DMS153 (cell line): Measurements from ENCODE around the gene MAD1L1.

Experiments
- DNase-seq: peaks from one replicate; lab custom pipeline; 2025; lab: John Stamatoyannopoulos, UW

MAD1L1 gene

DNA sequence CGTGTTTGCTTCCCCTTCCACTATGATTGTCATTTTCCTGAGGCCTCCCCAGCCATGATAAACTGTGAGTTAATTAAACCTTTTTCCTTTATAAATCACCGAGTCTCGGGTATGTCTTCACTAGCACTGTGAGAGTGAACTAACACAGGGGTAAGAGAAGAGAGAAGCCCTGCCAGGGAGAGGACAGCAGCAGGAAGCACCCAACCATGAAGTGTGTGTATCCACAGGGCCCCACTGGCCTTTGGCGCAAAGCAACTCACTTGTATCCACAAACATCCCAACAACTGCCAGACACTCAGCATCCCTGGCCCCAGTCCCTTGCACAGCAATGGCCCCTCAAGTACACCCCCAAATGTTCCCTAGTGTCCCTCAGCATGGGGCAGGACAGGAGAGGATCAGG, 115.1 kb downstream of the MAD1L1 start:
- DNase-seq: no peak

DNA sequence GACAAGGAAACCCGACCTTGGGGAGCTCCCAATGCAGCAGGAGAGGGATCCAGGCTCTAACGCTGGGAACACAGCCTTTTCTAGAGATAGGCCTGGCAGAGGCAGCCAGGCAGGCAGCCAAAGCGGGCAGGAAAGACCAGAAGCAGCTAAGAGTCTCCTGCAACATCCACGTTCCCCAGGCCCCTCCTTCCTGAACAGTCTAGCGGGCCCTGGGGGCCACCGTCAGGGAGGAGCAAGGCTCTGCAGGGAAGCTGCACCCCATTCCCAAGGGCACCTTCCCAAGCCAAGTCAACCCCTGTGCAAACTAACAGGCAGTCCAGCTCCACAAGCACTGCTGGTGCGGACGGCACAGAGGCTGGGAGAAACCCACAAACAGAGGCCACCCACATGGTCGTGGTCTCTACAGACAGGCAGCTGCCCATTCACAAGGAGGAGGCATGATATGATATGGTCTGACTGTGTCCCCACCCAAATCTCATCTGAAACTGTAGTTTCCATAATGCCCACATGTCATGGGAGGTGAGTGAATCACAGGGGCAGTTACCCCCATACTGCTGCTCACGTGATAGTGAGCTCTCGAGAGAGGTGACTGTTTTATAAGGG, 115.7 kb downstream of the MAD1L1 start:
- no peak for DNase-seq

DNA sequence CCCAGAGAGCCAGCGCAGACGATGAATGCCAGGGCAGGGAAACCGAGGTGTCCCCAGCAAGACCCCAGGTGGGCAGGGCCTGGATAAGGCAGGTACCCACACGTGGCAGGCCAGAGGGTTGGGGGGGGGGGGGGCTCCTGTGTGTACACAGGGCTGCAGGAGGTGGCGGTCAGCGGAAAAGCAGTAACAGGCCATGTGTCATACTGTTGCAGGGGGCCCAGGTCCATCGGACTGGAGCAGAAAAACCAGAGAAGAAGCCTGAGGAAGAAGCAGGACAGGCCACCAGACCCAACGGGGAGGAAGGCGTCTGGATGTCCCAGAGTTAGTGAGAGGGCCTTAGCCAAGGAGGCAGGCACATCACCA, 116.3 kb downstream of the MAD1L1 start:
- DNase-seq: no peak

DNA sequence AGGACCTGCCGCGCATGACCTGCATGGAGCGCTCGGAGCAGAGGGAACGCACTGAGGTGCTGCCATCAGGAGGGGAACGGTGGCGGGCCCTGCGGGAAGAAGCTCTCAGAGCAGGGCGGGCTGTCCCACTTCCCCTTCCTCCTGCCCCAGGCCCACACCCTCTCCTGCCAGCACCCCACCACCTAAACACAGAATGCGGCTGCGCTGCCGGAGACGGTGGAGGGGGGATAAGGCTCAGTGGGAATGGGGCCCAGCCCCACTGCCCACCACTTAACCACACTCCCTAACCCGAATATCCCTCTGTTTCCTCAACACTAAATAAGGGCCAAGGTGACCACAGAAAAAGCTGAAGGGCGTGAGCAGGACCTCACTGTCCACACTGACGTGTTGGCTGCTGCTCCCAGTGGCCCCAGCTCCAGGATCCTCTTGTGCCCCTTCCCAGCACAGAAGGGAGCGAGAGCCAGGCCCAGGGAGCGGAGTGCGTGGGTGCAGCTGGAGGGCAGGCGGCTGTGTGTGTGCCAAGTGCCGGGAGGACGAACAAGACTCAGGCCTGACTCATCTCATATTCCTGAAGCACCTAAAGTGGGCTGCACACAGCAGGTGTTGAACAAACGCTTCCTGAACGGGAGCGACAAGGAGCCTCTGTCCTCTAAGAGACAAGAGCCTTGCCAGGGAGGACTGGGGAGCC, 116.8 kb downstream of the MAD1L1 start:
- DNase-seq: no peak

DNA sequence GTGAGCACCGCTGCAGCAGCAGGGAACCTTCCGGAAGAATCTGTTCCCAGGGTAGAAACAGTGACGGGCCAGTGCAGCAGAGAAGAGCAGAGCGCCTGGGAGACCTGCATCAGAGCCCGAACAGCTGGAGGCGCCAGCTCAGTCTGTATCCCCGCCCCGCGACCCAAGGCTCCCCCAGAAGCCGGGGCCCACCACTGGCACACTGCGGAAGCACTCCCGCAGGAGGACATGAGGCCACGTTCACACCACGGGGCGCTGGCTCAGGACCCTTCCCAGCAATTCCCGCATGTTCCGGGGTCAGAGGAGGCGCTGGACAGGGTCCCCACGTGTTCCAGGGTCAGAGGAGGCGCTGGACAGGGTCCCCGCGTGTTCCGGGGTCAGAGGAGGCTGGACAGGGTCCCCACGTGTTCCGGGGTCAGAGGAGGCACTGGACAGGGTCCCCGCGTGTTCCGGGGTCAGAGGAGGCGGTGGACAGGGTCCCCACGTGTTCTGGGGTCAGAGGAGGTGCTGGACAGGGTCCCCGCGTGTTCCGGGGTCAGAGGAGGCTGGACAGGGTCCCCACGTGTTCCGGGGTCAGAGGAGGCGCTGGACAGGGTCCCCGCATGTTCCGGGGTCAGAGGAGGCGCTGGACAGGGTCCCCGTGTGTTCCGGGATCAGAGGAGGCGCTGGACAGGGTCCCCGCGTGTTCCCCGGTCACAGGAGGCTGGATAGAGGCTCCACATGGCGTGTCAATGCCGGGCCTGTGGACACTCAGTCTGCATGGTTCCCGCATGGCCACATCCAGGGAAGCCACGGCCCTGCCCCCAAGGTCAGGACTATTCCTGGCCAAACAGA, 117.6 kb downstream of the MAD1L1 start:
- DNase-seq: no peak

DNA sequence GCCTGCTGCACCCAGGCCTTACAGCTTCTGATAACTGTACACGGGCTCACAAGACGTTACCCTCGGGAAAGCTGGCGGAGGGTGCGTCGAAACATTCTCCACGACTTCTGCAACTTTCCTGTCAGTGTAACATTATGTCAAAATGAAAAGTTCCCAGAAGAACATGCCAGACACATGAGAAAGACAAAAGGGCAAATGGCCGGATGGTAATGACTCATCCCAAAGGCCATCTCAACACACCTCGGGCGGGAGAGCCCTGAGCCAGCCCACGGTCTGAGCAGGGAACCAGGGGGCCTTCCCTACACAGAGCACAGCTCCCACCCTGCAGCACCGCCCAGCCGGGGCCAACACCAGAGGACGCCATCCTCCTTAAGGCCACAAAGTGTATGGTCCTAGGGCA, 118.7 kb downstream of the MAD1L1 start:
- no peak for DNase-seq

DNA sequence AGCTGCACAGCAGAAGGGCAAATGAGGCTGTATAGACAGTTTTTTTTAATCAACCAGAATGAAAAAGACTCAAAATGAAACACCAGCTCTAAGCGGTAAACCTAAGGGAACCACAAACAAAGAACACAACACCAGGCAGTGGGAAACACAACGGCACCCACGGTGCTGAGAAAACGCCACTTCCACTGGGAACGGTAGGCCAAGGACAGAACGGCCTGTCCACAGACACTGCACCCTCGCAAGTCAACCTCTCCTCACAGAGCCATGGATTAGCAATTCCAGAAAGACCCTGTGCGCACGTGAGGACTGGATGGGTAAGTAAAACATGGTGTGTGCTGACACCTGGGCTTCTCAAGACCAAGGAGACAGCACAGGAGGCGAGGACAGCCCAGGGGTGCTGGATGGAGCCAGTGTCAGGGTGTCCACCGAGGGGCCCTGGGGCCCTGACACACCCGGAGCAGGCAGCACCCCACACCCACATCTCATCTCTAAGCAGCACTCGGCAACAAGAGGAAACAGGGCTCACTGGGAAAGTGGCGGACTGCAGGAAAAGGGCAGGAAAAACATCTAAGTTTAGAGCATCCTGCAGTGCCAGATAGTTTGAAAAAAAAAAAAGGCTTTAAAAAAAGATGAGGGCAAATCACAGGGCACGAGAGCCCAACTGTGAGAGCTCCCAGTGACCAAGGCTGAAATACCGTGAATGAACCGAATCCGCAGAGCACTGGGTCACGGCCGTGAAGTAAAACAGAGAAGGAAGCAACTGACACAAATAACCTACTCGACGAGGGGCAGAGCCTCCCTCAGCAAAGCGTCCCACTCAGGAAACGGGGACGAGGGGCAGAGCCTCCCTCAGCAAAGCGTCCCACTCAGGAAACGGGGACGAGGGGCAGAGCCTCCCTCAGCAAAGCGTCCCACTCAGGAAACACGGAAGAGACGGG, 120.2 kb downstream of the MAD1L1 start:
- no peak for DNase-seq

DNA sequence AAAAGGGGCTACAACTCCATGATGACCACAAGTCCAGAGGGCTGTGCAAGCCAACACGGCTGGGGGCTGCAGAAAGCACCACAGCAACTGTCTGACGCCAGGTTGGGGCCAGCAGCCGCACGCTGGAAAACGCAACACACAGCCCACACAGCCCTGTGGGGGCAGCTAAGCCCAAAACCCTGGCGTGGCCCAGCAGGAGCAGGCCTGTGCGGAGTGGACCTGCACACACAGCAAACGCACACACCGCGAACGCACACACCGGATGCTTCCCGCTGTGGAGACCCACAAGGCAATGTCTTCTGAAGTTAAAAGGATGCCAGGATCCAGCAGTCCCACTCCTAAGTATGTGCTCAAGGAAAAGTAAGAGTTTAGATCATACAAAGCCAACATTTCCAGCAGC, 121.2 kb downstream of the MAD1L1 start:
- DNase-seq: no peak

DNA sequence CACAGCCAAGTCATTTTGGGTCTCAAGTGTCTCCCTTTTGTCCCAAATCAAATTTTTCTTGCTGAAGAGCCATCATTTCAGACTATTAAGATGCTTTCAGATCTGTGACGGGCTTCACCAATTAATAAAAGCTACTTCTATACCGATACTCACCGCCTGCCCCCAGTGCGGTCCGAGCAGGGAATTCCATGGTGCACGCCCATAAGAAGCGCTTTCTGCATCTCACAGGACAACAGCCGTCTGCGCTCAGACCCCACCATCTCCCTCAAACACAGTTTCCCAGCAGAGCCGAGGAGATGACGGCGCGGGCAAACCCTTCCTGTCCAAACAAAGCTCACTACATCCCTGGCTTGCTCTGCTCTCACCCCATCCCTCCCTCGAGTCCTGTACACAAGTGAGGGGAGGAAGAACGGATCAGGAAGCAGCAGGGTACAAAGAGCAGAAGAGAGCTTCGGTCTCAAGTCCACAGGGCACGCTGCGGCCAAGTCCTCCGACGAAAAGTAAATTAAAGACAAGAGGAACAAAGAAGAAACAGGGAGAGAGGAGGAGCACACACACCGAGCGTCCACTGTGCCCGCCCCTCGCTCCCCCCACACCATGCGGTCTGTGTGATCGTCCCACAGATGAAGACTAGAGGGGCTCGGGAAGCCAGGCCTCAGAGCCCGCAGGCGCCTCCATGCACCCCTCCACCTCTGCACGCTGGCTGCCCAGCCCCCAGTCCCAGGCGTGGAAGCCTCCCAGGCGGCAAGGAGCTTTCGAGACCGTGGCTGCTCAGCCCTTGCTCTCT, 121.9 kb downstream of the MAD1L1 start:
- no peak for DNase-seq

DNA sequence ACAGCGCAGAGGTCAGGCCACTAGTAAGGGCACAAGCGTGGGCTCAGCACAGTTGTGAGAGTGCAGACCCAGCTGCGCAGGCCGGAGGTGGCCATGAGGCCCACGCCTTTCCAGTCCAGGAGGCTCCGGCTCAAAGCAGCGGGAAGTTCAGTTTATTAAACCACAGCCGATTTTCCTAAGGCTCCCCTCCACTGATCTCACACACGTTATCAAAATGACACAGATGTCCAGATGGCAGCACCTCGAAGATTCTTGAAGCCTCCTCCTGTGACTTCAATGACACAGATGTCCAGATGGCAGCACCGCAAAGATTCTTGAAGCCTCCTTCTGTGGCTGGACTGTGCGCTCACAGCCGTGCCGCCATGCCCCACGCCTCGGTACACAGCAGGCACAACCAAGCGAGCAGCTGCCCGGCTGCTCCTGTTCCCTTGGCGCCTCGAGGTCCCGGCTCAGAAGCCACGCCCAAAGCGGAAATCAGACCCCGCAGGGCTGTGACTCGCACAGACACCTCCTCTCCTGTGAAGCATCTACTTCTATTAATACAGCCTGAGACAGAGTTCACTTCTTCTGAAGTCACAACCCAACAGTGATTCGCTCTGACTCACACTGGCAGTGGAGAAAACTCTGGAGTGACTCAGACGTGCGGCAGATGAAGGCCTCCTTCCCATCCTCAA, 122.7 kb downstream of the MAD1L1 start:
- no peak for DNase-seq

DNA sequence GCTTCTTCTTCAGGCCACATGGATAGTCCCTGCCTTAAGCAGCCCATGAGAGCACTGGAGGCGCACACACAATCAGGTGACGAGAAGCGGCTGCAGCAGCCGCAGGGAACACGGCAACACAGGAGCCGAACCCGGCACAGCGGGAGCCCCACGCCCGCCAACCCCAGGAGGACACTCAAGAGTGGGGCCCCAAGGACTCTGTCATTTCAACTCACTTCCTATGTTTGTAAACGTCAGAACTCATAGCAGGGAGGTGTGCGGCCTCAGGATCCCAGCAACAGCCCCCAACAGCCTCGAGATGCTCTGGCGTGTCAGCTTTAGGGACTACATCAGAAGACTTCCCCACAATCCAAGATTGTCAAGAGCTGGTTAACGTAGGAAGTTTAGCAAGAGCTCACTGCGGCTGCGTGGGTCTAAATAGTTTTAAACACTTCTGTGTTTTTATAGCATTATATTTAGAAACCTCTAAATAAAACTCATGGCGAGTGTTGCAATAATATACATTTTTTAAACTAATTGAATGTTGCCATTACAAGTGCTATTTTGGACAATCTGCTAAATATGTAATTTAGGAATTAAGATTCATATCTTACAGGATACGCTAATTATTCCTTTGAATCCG, 123.4 kb downstream of the MAD1L1 start:
- DNase-seq: no peak

DNA sequence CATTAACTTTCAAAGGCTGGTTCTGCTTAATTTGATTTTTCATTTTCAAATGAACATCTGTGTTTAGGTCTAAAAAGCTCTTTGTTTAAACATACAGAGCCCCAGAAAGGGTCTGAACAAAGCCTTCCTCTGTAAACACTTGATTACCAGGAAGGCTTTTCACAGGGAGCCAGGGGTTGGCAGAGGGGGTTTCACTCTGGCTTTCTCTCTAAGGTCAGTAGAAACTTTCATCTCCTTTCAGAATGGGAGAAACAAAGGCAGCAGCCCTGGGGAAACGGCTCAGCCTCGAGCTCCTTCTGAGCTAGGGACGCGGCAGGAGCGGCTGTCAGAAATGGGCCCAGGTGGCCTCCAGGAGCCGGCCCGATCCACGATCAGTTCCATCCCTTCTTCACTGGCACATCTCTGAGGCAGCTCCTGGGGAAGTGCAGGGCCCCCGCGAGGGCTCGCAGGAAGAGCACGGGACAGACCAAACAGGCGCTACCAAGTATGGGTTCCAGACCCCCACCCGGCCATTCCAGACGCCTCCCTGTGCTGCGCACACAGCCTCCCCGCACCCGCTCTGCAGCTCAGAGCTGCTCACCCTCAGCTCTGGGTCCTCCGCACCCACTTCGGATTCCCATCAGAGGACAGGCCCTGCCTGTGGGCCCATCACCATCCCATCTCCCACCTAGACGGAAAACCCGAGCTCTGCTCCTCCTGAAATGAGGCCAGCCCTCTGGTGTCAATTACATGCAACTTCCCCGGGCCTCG, 124.1 kb downstream of the MAD1L1 start:
- no peak for DNase-seq

DNA sequence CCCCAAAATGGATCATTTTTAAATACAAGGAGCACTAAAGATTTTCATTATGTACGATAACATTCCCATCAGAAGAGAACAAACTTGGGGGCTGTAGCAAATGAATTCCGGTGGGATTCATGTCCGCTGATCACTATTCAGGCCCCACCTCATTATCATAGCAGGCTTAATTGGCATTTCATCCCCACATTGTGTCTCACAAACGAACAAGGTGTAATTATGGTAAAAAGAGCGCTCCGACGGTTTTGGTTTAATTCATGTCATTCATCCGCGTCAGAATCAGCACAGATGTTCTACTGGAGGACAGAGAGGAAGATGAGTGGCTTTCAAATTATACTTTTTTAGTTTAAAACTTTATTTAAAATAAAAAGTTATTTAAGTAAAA, 124.7 kb downstream of the MAD1L1 start:
- no peak for DNase-seq

DNA sequence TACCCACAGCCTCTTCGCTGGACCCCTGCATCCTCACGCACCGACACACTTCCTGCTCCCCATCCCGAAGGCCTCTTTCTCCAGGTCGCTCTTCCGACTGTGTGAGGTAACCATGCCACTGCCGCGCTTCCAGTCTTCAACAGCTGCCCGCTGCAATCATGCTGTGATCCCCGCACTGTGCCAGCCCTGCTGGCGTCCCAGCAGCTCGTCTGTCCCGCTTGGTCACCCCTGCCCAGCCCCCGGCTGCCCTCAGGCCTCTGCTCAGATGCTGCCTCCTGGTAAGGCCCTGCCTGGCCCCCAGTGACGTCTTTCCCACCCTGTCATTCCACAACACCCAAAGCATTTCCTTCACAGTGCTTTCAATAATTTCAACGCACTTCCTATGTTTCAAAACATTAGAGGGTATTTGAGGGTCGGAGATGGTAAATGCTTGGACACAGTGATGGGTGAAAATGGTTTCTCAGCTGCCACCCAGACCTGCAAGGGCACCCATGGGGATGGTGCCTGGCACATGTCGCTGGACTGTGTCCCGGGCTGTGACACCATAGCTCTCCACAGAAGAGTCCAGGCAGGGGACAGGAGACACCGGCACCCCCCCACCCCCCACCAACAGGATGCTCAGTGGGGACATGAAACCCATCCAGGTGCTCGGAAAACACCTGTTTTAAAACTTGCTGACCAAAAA, 125.2 kb downstream of the MAD1L1 start:
- no peak for DNase-seq

DNA sequence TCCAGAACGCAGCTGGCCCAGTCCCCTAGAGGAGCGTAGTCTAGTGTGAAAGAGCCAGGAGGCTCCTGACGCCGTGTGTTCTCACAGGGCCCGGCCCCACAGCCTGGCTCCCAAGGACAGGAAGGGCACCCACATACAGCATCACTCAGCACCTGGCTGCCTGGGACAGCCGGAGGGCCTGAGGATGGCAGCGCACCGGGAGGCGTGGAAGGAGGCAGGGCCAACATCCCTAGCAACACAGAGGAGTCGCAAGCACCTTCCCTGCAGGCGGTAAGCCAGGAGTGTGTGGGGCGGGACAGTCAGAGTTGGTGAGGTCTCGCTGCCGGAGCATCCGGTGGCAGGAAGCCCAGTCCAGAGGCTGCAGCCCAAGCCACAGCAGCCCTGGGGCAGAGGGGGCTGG, 125.8 kb downstream of the MAD1L1 start:
- DNase-seq: peak; percentile 75

DNA sequence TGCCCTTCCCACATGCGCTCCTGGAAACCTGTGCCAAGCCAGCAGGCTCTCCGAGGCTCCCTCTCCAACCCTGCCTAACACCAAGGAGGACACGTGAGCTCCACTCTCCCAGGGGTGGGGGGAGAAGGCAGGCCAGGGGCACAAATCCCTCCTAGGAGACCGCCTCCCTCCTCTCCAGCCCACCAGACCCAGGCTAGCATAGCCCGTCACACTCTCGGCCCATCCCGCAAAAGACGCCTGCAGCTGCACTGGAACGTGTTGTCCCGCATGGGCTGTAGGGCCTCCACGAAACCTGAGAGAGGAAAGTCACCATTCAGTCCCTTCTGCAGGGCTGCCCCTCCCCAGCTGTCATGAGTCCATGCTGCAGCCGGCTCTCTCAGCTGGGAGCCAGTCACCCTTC, 126.3 kb downstream of the MAD1L1 start:
- DNase-seq: no peak

DNA sequence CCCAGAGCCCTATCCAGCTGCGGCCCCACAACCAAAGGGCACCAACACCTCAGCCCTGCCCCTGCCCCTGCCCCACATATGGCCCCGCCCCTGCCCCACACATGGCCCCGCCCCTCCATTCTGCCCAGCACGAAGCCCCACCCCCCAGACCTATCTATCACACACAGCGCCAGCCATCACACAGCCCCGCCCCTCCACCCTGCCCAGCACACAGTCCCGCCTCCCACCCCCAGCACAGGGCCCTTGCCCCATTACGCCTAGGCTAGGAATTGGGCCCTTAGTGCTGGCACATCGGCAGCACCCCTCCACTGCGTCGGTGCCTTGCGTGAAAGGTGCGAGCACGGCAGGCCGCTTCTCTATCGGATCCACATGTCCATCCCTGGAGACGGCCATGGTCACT, 126.8 kb downstream of the MAD1L1 start:
- DNase-seq: no peak

DNA sequence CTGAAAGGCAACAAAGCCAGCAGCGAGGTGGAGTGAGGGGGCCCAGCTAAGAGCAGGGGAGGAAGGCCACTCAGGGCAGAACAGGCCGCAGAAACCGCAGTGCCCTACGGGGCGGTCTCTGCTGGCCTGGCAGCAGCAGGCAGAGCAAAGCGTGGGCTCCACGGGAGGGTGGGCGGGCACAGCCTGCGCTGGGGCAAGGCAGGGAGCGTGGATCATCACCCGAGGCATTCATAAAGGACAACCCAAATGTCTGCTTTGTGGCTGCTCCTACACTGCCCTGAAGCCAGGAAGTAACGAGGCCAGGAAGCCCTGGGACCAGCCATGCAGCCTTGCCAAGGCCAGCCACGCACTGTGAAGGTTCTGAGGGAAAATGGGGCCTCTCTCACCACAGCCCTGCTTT, 127.5 kb downstream of the MAD1L1 start:
- no peak for DNase-seq

DNA sequence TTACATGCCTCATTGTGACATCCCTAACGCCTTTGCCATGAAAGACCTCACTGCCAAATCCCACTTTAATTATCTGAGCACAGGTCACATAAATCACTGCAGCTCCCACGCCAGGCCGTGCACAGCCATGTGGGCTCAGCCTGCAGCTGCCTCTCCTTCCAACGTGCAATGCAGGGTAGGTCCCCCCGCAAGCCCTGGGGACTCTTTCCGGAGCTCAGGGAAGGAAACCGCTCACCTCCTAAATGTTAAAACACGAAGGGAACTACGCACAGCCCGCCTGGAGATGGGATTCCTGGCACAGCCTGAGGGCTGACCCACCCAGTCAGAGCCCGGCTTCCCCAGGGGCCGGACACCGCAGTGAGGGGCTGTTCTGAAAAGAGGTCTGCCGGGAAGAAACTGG, 128.0 kb downstream of the MAD1L1 start:
- no peak for DNase-seq
